Measurements from ENCODE around the gene NPFF.
A peak's percentile ranks its signal among the peaks of the same experiment; 100 is the strongest.
"Not testable (repeated sequence)": the region's sequence is repeated elsewhere in the genome, so short reads cannot be mapped to it uniquely, and the experiment has no call there.

The NPFF gene

GRCh38 chr12:53506881-53507602 is at the start of gene NPFF:
Gene NPFF (minus strand): TSS chr12:53507484. CDS start chr12:53507474, 10 bp downstream.
- no peak for DNase-seq

GRCh38 chr12:53552361-53553327 is 45.4 kb upstream of the NPFF start:
- DNase-seq = no peak

GRCh38 chr12:53551889-53552291 is 44.6 kb upstream of the NPFF start:
- DNase-seq = no peak

- no peak for DNase-seq
These were observed 43.3 kb upstream of the NPFF start for GRCh38 chr12:53550595-53550994.

GRCh38 chr12:53550131-53550530 is 42.8 kb upstream of the NPFF start:
- not testable (repeated sequence) for DNase-seq

- DNase-seq = not testable (repeated sequence)
These were observed 41.1 kb upstream of the NPFF start for GRCh38 chr12:53548354-53548753.

- DNase-seq = peak; percentile 53
These were observed 36.3 kb upstream of the NPFF start for GRCh38 chr12:53543539-53543938.

GRCh38 chr12:53539526-53539925 is 32.2 kb upstream of the NPFF start:
- no peak for DNase-seq

- peak; percentile 25 to 68 for DNase-seq
These were observed 31.0 kb upstream of the NPFF start for GRCh38 chr12:53538209-53538689.

- no peak for DNase-seq
These were observed 29.7 kb upstream of the NPFF start for GRCh38 chr12:53536962-53537361.

GRCh38 chr12:53533471-53533870 is 26.2 kb upstream of the NPFF start:
- DNase-seq = no peak

GRCh38 chr12:53532524-53533445 is 25.5 kb upstream of the NPFF start:
- no peak for DNase-seq

- no peak for DNase-seq
These were observed 24.7 kb upstream of the NPFF start for GRCh38 chr12:53532021-53532420.

GRCh38 chr12:53530920-53531319 is 23.6 kb upstream of the NPFF start:
- DNase-seq = no peak

GRCh38 chr12:53530061-53530460 is 22.8 kb upstream of the NPFF start:
- DNase-seq = no peak

- DNase-seq = no peak
These were observed 17.2 kb upstream of the NPFF start for GRCh38 chr12:53524476-53524875.

GRCh38 chr12:53523131-53523530 is 15.8 kb upstream of the NPFF start:
- no peak for DNase-seq

- DNase-seq = no peak
These were observed 11.1 kb upstream of the NPFF start for GRCh38 chr12:53518381-53518780.

GRCh38 chr12:53516758-53517455 is 9.6 kb upstream of the NPFF start:
- DNase-seq = no peak

- DNase-seq = no peak
These were observed 8.0 kb upstream of the NPFF start for GRCh38 chr12:53515291-53515680.

- DNase-seq = no peak
These were observed 7.5 kb upstream of the NPFF start for GRCh38 chr12:53514628-53515290.

Measured in NCI-H1930 (cell line).